VCaP (cell line): ENCODE measurements around the gene SH3TC1.
A peak's percentile ranks its signal among the peaks of the same experiment; 100 is the strongest.

ENCODE experiments used
- H3K27ac ChIP-seq: fragments of 450-650 bp; 2 replicates; pipeline ENCODE4 v1.5.1; 2017
- TF ChIP-seq, protein P1 (sequence below): fragments of 450-650 bp; conservative IDR thresholded peaks from 2 replicates; pipeline ENCODE4 v1.5.1; 2017; ENCODE audit warnings: mild to moderate bottlenecking, moderate library complexity

The SH3TC1 gene

DNA sequence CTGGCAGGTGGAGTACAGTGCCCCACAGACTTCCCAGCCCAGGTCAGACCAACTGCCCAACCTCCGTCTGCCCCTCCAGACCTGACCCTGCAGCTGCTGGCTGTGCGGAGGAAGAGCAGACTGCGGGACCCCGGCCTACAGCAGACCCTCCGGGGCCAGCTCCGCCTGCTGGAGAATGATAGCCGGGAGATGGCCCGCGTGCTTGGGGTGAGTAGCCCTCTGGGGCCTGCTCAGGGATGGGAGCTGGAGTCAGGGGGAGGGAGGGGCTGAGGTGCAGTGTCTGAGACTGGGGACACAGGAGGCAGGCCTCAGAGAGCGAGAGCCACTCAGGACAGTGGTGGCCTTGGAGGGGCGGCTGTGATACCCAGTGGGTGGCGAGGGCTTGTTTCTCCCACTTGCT, 13.5 kb downstream of the SH3TC1 start:
- H3K27ac ChIP-seq, result peak overlapping the region; percentile 64; the same call in 1 of the 2 replicates
- TF ChIP-seq, protein P1, sequence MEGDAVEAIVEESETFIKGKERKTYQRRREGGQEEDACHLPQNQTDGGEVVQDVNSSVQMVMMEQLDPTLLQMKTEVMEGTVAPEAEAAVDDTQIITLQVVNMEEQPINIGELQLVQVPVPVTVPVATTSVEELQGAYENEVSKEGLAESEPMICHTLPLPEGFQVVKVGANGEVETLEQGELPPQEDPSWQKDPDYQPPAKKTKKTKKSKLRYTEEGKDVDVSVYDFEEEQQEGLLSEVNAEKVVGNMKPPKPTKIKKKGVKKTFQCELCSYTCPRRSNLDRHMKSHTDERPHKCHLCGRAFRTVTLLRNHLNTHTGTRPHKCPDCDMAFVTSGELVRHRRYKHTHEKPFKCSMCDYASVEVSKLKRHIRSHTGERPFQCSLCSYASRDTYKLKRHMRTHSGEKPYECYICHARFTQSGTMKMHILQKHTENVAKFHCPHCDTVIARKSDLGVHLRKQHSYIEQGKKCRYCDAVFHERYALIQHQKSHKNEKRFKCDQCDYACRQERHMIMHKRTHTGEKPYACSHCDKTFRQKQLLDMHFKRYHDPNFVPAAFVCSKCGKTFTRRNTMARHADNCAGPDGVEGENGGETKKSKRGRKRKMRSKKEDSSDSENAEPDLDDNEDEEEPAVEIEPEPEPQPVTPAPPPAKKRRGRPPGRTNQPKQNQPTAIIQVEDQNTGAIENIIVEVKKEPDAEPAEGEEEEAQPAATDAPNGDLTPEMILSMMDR, result no peak

DNA sequence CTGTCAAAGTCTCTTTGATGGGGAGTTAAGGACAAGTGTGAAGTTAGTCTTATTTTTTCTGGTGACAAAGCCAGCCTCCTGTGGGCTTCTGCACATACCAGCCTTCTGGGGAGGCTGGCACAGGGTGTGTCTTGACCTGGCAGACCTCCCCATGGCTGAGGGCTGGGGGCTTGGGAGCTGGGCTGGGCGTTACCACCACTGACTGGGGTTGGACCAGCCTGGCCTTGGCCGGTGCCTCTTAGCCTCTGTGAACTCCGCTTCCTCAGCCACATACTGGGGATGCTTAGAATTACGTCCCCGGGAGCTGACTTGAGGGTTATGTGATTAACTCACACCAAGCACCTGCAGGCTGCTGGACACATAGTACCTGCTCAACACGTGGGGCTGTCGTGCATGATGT, 14.0 kb downstream of the SH3TC1 start:
- TF ChIP-seq, protein P1, result no peak
- peak overlapping the region; percentile 64; the same call in 1 of the 2 replicates for H3K27ac ChIP-seq

DNA sequence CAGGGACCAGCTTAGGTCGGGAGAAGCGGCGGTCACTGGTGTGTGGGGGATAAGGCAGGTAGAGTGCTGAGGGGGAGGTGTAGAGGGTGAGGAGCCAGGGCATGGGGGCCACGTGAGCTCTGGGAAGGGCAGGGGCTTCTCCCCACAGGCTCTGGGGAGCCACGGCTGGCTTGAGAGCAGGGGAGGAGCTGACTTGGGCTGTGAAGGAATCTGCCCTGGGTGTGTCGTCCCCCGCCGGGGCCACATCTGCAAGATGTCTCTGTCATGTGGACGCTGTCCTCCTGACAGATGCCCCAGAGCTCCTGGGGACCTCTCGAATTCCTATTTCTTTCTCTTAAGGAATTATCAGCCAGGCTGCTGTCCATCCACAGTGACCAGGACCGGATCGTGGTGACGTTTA, 15.0 kb downstream of the SH3TC1 start:
- TF ChIP-seq, protein P1, result no peak
- H3K27ac ChIP-seq, result peak overlapping the region; percentile 64

DNA sequence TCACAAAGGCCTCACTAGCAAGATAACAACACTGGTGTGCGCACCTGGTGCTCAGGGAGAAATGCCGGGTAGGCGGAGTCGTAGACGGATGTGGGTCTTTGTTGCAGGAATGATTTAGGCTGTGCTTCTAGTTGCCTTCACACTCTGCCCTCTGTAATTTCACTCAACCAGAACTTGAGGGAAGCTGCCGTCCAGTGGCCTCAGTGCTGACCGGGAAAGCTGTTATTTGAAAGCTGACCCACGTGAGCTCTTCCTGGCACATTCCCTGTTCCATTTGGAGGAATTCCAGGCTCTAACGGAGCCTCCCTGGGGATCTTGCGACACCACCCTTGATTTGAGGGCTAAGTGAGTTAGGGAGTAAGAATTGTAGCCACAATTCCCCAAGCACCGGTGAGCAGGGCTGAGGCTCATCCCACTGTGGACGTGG, 15.9 kb downstream of the SH3TC1 start:
- TF ChIP-seq, protein P1, result no peak
- H3K27ac ChIP-seq, result peak overlapping the region; percentile 64

DNA sequence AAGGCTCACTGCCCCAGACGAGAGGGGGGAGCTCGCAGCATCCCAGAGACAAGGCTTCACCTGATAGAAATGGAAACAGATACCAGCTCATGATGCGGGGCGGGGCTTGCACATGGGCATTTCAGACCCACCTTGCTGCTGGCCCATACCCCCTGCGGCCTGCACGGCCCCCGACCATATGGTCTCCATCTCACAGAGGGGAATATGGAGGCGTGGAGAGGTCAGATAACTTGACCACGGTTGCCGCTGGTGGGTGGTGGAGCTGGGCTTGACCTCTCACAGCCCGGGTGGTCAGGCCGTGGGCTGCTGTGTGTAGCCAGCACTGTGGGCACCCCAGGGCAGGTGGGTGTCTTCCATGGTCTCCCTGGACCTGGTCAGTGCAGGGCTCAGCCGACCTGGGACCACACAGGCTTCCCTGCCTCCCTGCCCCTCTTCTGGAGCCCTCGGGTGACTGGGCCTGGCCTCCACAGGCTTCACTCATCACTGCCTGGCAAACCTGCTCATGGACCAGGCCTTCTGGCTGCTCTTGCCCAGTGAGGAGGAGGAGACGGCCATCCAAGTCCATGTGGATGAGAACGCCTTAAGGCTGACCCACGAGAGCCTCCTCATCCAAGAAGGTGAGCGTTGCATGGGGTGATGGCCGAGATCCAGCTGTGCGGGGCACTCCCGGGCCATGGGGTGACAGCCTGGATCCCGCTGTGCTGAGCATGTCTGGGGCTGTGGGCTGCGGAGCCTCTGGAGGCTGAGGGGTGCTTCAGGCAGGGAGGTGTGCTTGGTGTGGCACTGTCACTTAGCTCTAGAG, 16.8 kb downstream of the SH3TC1 start:
- H3K27ac ChIP-seq, result peak overlapping the region; percentile 64; the same call in 1 of the 2 replicates
- TF ChIP-seq, protein P1, result no peak

DNA sequence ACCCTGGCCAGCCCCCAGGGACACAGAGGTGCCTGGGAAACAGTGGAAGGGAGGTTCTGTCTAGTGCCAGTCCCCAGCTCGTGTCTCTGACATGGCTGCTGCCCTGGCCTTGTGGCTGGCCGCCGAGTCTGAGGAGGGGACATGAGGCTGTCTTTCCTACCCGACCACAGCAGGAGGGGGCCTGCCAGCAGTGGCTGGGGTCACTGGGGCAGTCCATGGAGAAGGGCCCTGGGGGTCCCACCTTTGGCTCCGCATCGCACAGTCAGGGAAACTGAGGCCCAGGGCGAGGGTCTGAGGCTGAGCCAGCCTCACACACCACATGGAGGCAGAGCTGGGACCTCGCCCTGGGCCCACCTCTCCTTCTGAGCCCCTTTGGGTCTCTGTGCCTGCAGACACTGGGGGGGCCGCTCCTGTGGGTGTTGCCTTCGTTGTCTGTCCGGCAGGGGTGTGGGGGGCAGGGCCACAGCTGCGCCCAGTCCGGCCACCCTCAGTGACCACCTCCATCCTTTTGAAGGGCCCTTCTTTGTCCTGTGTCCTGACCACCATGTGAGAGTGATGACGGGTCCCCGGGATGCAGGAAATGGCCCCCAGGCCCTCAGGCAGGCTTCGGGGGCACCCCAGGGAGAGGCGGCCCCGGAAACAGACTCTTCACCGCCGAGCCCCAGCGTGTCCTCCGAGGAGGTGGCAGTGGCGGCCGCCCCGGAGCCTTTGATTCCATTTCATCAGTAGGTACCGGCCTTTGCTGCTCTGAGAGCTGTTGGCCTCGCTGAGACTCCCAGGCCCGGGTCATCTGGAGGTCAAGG, 17.6 kb downstream of the SH3TC1 start:
- H3K27ac ChIP-seq, result no peak overlapping the region
- TF ChIP-seq, protein P1, result no peak

DNA sequence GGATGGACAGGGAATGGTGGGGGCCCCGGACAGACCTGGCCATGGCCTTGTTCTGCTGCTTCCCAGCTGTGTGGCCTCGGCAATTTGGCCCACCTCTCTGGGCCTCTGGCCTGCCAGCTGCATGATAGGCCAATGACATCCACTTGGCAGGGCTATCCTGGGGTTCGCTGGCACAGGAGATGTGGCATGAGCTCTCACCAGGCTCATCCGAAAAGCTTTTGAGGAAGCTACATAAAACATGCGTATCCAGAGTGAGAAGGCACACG, 18.1 kb downstream of the SH3TC1 start:
- TF ChIP-seq, protein P1, result no peak
- no peak overlapping the region for H3K27ac ChIP-seq
